Measurements from ENCODE around the gene EFHC1.

- TF ChIP-seq, protein P1, sequence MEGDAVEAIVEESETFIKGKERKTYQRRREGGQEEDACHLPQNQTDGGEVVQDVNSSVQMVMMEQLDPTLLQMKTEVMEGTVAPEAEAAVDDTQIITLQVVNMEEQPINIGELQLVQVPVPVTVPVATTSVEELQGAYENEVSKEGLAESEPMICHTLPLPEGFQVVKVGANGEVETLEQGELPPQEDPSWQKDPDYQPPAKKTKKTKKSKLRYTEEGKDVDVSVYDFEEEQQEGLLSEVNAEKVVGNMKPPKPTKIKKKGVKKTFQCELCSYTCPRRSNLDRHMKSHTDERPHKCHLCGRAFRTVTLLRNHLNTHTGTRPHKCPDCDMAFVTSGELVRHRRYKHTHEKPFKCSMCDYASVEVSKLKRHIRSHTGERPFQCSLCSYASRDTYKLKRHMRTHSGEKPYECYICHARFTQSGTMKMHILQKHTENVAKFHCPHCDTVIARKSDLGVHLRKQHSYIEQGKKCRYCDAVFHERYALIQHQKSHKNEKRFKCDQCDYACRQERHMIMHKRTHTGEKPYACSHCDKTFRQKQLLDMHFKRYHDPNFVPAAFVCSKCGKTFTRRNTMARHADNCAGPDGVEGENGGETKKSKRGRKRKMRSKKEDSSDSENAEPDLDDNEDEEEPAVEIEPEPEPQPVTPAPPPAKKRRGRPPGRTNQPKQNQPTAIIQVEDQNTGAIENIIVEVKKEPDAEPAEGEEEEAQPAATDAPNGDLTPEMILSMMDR (conservative IDR thresholded peaks at IDR 0.05) = no peak
- TF ChIP-seq ZFX (IDR thresholded peaks at IDR 0.05) = no peak
Observed at GRCh38 chr6:52422156-52422555, 2.0 kb downstream of the EFHC1 start.
